H1 (cell line): Measurements from ENCODE around the gene BPIFB2. TPM values are rescaled to one million over a fixed set of nuclear protein-coding genes. Genes with fewer than 3 reads are reported as not detected.

ENCODE experiments used
- CTCF ChIA-PET: fragments of 300-600 bp; sonication (Branson Sonifier 250); formaldehyde crosslinking; loops from one replicate; lab custom pipeline; 2021; ENCODE audit not compliant: partially characterized antibody; lab: Charles Lee
- POLR2A ChIA-PET: fragments of 300-600 bp; sonication (Branson Sonifier 250); formaldehyde crosslinking; loops from one replicate; lab custom pipeline; 2021; ENCODE audit warnings: inconsistent platforms; ENCODE audit not compliant: partially characterized antibody; lab: Charles Lee
- DNase-seq, 2 experiments: peaks; one replicate each; pipeline versions ENCODE4 v3.0.0 to v3.0.0-alpha.2; 2010 to 2022; ENCODE audit warnings: low spot score in 2 of 2, low read depth in 1 of 2, mixed read lengths in 1 of 2
- FAIRE-seq: peaks from 2 replicates; lab custom pipeline; 2011; peaks lifted over from hg19 to GRCh38; lab: Jason Lieb, UNC
- H2AFZ ChIP-seq: 2 replicates; pipeline ENCODE4 v1.8.1; 2012; ENCODE audit warnings: low read length, inconsistent platforms
- H2AK5ac ChIP-seq: 2 replicates; pipeline ENCODE4 v1.6.1; 2013; ENCODE audit warnings: low read depth, low read length
- H2BK120ac ChIP-seq: replicated peaks from 2 replicates; pipeline ENCODE3; 2013; ENCODE audit warnings: low read depth, low read length, inconsistent platforms
- H2BK12ac ChIP-seq: 2 replicates; pipeline ENCODE4 v1.6.1; 2013; ENCODE audit warnings: low read depth, low read length
- H2BK15ac ChIP-seq: 2 replicates; pipeline ENCODE4 v1.6.1; 2013; ENCODE audit warnings: low read length
- H2BK20ac ChIP-seq: 2 replicates; pipeline ENCODE4 v1.6.1; 2013; ENCODE audit warnings: low read length
- H2BK5ac ChIP-seq: 2 replicates; pipeline ENCODE4 v1.6.1; 2013; ENCODE audit warnings: low read depth, low read length
- H3K14ac ChIP-seq: 2 replicates; pipeline ENCODE4 v1.6.1; 2013; ENCODE audit warnings: inconsistent platforms; ENCODE audit not compliant: insufficient read length
- H3K18ac ChIP-seq: 2 replicates; pipeline ENCODE4 v1.6.1; 2013; ENCODE audit warnings: low read length; ENCODE audit errors: extremely low read depth
- H3K23ac ChIP-seq: 2 replicates; pipeline ENCODE4 v1.6.1; 2013; ENCODE audit warnings: inconsistent platforms; ENCODE audit not compliant: insufficient read length
- H3K23me2 ChIP-seq: 2 replicates; pipeline ENCODE4 v1.6.1; 2013; ENCODE audit warnings: low read depth, low read length
- H3K27ac ChIP-seq: 2 replicates; pipeline ENCODE4 v1.6.1; 2011; ENCODE audit warnings: low read depth, low read length, inconsistent platforms
- H3K27me3 ChIP-seq, 4 experiments: replicated peaks in 1 of 4; 1 replicate in 1 of 4; 2 replicates in 3 of 4; pipeline versions ENCODE4 v1.6.1 to v1.8.1; 2011 to 2013; ENCODE audit warnings: low read length in 3 of 4, mild to moderate bottlenecking in 3 of 4, inconsistent platforms in 2 of 4, mixed read lengths in 2 of 4, moderate library complexity in 1 of 4; ENCODE audit not compliant: control insufficient read depth in 3 of 4, insufficient read depth in 3 of 4; ENCODE audit errors: extremely low read depth in 1 of 4
- H3K36me3 ChIP-seq, 4 experiments: 2 replicates each; pipeline versions ENCODE4 v1.6.1 to v1.8.1; 2011 to 2013; ENCODE audit warnings: mild to moderate bottlenecking in 4 of 4, low read length in 3 of 4, moderate library complexity in 2 of 4, control low read depth in 1 of 4, inconsistent platforms in 1 of 4; ENCODE audit not compliant: insufficient read depth in 4 of 4, control insufficient read depth in 2 of 4
- H3K4ac ChIP-seq: replicated peaks from 2 replicates; pipeline ENCODE3; 2013; ENCODE audit warnings: low read length, low read depth, mixed read lengths, inconsistent platforms; ENCODE audit not compliant: insufficient read length
- H3K4me1 ChIP-seq, 4 experiments: replicated peaks in 1 of 4; 1 replicate in 1 of 4; 2 replicates in 3 of 4; pipeline versions ENCODE4 v1.6.1 to v1.8.1; 2011 to 2013; ENCODE audit warnings: low read length in 3 of 4, inconsistent platforms in 2 of 4, mixed read lengths in 1 of 4; ENCODE audit not compliant: insufficient read depth in 4 of 4, control insufficient read depth in 3 of 4
- H3K4me2 ChIP-seq, 2 experiments: 2 replicates each; pipeline versions ENCODE4 v1.6.1 to v1.8.1; 2011 to 2013; ENCODE audit warnings: low read depth in 2 of 2, low read length in 2 of 2, control low read depth in 1 of 2, inconsistent platforms in 1 of 2, mild to moderate bottlenecking in 1 of 2; ENCODE audit not compliant: insufficient read depth in 1 of 2
- H3K4me3 ChIP-seq, 4 experiments: fragments of 200-600, 300-600 bp in 1 of 4; sonication (generic), shearing (Covaris generic), sonication (Bioruptor Twin) in 1 of 4; 2 replicates each; pipeline versions ENCODE4 v1.5.1 to v1.8.1; 2011 to 2016; ENCODE audit warnings: low read length in 4 of 4, low read depth in 3 of 4, control low read depth in 2 of 4, inconsistent platforms in 2 of 4, mild to moderate bottlenecking in 2 of 4, mixed read lengths in 1 of 4, moderate library complexity in 1 of 4; ENCODE audit not compliant: insufficient read depth in 2 of 4; ENCODE audit errors: extremely low read depth in 1 of 4
- H3K56ac ChIP-seq: replicated peaks from 2 replicates; pipeline ENCODE3; 2013; ENCODE audit warnings: low read depth, mild to moderate bottlenecking, mixed read lengths, low read length, inconsistent platforms; ENCODE audit not compliant: insufficient read length
- H3K79me1 ChIP-seq: 2 replicates; pipeline ENCODE4 v1.6.1; 2013; ENCODE audit warnings: low read depth, low read length, control low read depth
- H3K79me2 ChIP-seq, 2 experiments: 2 replicates each; pipeline versions ENCODE4 v1.6.1 to v1.8.1; 2012 to 2013; ENCODE audit warnings: low read length in 2 of 2, mild to moderate bottlenecking in 2 of 2, inconsistent platforms in 1 of 2; ENCODE audit not compliant: insufficient read depth in 2 of 2, control insufficient read depth in 1 of 2
- H3K9ac ChIP-seq, 4 experiments: replicated peaks in 1 of 4; 1 replicate in 1 of 4; 2 replicates in 3 of 4; pipeline versions ENCODE4 v1.6.1 to v1.8.1; 2011 to 2013; ENCODE audit warnings: low read depth in 3 of 4, low read length in 3 of 4, control low read depth in 2 of 4, mild to moderate bottlenecking in 2 of 4, moderate library complexity in 2 of 4, inconsistent platforms in 1 of 4; ENCODE audit errors: extremely low read depth in 1 of 4
- H3K9me3 ChIP-seq, 2 experiments: 2 replicates each; pipeline versions ENCODE4 v1.6.1 to v1.8.1; 2012 to 2013; ENCODE audit warnings: mild to moderate bottlenecking in 2 of 2, moderate library complexity in 2 of 2, control low read depth in 1 of 2, inconsistent platforms in 1 of 2, low read depth in 1 of 2, low read length in 1 of 2, mixed read lengths in 1 of 2; ENCODE audit not compliant: insufficient read depth in 2 of 2
- H4K20me1 ChIP-seq, 2 experiments: replicated peaks in 1 of 2; 2 replicates each; pipeline versions ENCODE3 to v1.8.1; 2011 to 2013; ENCODE audit warnings: inconsistent platforms in 2 of 2, low read length in 2 of 2, mild to moderate bottlenecking in 1 of 2; ENCODE audit not compliant: insufficient read depth in 2 of 2, control insufficient read depth in 1 of 2
- H4K5ac ChIP-seq: 2 replicates; pipeline ENCODE4 v1.6.1; 2013; ENCODE audit warnings: low read length, low read depth, mixed read lengths, inconsistent platforms; ENCODE audit not compliant: insufficient read length
- H4K8ac ChIP-seq: 2 replicates; pipeline ENCODE4 v1.8.0; 2013; ENCODE audit warnings: mild to moderate bottlenecking, moderate library complexity, low read length, inconsistent platforms; ENCODE audit not compliant: insufficient read depth; ENCODE audit errors: extremely low read depth
- H4K91ac ChIP-seq: replicated peaks from 2 replicates; pipeline ENCODE3; 2013; ENCODE audit warnings: low read length, mixed read lengths, inconsistent platforms; ENCODE audit not compliant: insufficient read length
- WGBS, 2 experiments: shearing (Covaris generic) in 1 of 2; methylation state at CpG; one replicate each; pipeline versions ENCODE4 v1.1.6 to v1.1.7; 2013 to 2015; ENCODE audit warnings: low lambda C conversion rate in 2 of 2, mixed read lengths in 2 of 2, inconsistent platforms in 1 of 2, low coverage in 1 of 2, missing lambda C conversion rate in 1 of 2; ENCODE audit not compliant: insufficient replicate concordance in 2 of 2, insufficient coverage in 1 of 2, insufficient read length in 1 of 2; ENCODE audit errors: extremely low coverage in 1 of 2, missing lambda C conversion rate in 1 of 2; 5-methylcytosine and 5-hydroxymethylcytosine counted together
- polyA plus RNA-seq, 7 experiments: library from polyadenylated mRNA; depleted of rRNA in 3 of 7; stranded (reverse) in 5 of 7; unstranded in 2 of 7; fragments of >200 nt in 5 of 7; fragments of 200-250 nt in 2 of 7; gene quantifications; 1 replicate in 5 of 7; 2 replicates in 1 of 7; 4 replicates in 1 of 7; pipeline versions ENCODE4 v1.2.1 to v1.2.3, GENCODE V29; 2011 to 2013; ENCODE audit warnings: missing spikeins in 2 of 7, mixed read lengths in 2 of 7
- total RNA-seq: library from RNA; stranded (reverse); fragmentation: NEBNext Ultra II Directional; extraction: Animal tissue kit (Norgen Biotek cat#: 25700); gene quantifications from 2 replicates; pipeline ENCODE4 v1.2.1, GENCODE V29; 2021

The BPIFB2 gene
- total and polyA plus RNA-seq, 2 of the 8 experiments (the other 6 are each of a cell fraction or from before 2014, with no cell fraction given) = not detected

DNA sequence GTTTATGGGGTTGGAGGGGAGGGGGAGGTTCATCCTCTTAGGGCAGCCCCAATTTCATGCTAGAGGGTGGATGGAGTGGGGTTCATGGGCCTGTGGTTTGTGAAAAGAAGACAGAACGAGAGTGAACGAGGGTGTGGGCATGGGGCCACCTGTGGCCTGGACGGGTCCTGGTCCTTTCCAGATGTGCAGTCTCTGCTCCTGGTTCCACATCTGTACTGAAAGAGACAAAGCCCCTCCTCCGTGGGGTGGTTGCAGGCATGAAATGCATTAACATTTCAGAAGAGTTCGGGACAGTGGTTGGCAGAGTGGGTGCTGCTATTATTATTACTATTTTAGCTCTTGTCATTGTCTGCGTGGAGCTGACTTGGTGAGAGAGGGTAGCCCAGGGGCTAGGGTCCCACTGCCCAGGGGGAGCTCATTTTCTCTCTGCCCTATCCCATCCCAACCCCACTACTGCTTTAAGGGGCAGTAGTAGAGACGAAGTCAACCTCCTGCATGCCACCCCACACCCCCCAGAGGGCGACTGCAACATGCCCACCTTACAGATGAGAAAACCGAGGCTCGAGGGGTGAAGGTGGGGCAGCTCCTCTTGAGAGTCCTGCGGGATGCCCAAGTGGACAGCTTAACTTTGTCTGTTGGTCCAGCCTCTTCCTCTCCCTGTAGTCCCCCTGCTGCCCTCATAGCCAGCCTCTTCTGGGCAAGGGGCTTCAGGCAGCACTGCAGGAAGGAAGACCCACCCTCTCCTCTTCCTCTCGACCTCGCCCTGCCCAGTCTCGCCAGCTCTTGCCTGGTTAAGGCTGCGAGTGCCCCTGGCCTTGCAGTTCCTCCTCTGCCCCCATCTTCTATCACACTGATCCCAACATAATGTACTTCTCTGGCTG is 8.4 kb downstream of the BPIFB2 start:
- ChIA-PET CTCF (interaction anchor here (1.9 to 11.8 kb wide), 2 partner anchors 13 to 80 kb away, joined by 6 to 86 read pairs; partner anchors contain the start of genes BPIFB2 and SUN5), POLR2A (no interaction called here)
- Histone ChIP-seq H3K9me3 (no peaks in the 10 kb centered on the region), H3K23me2 (no peaks in the 10 kb centered on the region), H2AK5ac (no peak overlapping the region), H3K79me1 (no peaks in the 10 kb centered on the region), H3K4me3 (no peak overlapping the region), H3K27ac (no peak overlapping the region), H3K9ac (no peak overlapping the region), H4K8ac (no peak overlapping the region; the same call in 1 of the 2 replicates), H2BK20ac (no peak overlapping the region), H2BK5ac (no peak overlapping the region), H2BK15ac (no peak overlapping the region), H2BK12ac (no peak overlapping the region), H4K5ac (no peak overlapping the region), H4K20me1 (peaks cover 0 to 2% of the 10 kb centered on the region in 2 experiments), H2BK120ac (no peak overlapping the region), H3K4me2 (no peak overlapping the region), H3K23ac (no peak overlapping the region), H2AFZ (no peak overlapping the region), H3K56ac (no peak overlapping the region), H3K4ac (no peak overlapping the region), H3K36me3 (no peaks in the 10 kb centered on the region), H3K27me3 (no peaks in the 10 kb centered on the region), H3K79me2 (no peaks in the 10 kb centered on the region), H3K4me1 (peaks cover 0 to 11% (median 0%) of the 10 kb centered on the region in 4 experiments; a peak in 1 of 7 replicates), H3K18ac (no peak overlapping the region), H3K14ac (no peak overlapping the region), H4K91ac (no peak overlapping the region)
- FAIRE-seq = no peak
- no peak for DNase-seq
- 82% methylated on average over 15 of the region's 15 CpGs; no CpG with 5 or more reads in 1 of the 2 experiments for WGBS, 2 experiments
